Measurements from ENCODE around the gene MPV17L2. TPM values are rescaled to one million over a fixed set of nuclear protein-coding genes. Genes with fewer than 3 reads are reported as not detected.

MPV17L2 gene
- polyA plus RNA-seq, 2 of the 4 experiments (the other 2 are of a cell fraction), result 8.3 to 13.9 TPM

- TF ChIP-seq HES2 (IDR thresholded peaks at IDR 0.05) (no peak), CTCF (IDR thresholded peaks at IDR 0.05) (peak; percentile 55), CHD4 (IDR thresholded peaks at IDR 0.05; ENCODE audit: borderline replicate concordance) (no peak), HOXB13 (CRISPR knock-in tag; IDR thresholded peaks at IDR 0.05; ENCODE audit: low read depth) (no peak), TFCP2L1 (CRISPR knock-in tag; IDR thresholded peaks at IDR 0.05) (no peak), REST (IDR thresholded peaks at IDR 0.05) (no peak), POLR2A (IDR thresholded peaks at IDR 0.05; ENCODE audit: low read length) (0 out of 2 replicates have a peak, but pooled peaks have one; percentile 38), MYC (IDR thresholded peaks at IDR 0.05; ENCODE audit: borderline replicate concordance, low read length) (no peak), HEYL (CRISPR knock-in tag; IDR thresholded peaks at IDR 0.05) (no peak), CHD2 (IDR thresholded peaks at IDR 0.05; ENCODE audit: low read length, partially characterized antibody) (no peak), PHF8 (IDR thresholded peaks at IDR 0.05; ENCODE audit: borderline replicate concordance, low read depth) (no peak), RNF2 (IDR thresholded peaks at IDR 0.05; ENCODE audit: borderline replicate concordance, low read depth) (no peak), KDM5A (IDR thresholded peaks at IDR 0.05) (no peak), JUNB (IDR thresholded peaks at IDR 0.05) (no peak), GATA3 (IDR thresholded peaks at IDR 0.05; ENCODE audit: borderline replicate concordance) (no peak), FOSL2 (IDR thresholded peaks at IDR 0.05) (no peak), FOSL2 (CRISPR knock-in tag; IDR thresholded peaks at IDR 0.05) (no peak), CEBPB (IDR thresholded peaks at IDR 0.05) (no peak), PBX3 (IDR thresholded peaks at IDR 0.05) (no peak)
Measured at GRCh38 chr19:18152442-18152816, 40.6 kb upstream of the MPV17L2 start (continued).

- FAIRE-seq, result no peak
- ChIA-PET CTCF (interaction anchor here (0.6 to 2.3 kb wide), 10 partner anchors 10 to 99 kb away, joined by 3 to 8 read pairs (median 4); no protein-coding TSS in a partner anchor), POLR2A (interaction anchor here (0.6 to 1.3 kb wide), 6 partner anchors 8 to 132 kb away, joined by 3 to 6 read pairs (median 3); no protein-coding TSS in a partner anchor)
- peak; percentile 88 to 92 for ATAC-seq
- Histone ChIP-seq H3K4me3 (peak within 1 kb of the TSS; percentile 59), H3K9me3 (no peaks in the 10 kb centered on the region), H3K4me2 (peak within 1 kb of the TSS; percentile 95), H3K27ac (peak within 1 kb of the TSS; percentile 85 to 95), H3K4me1 (peaks cover 29% of the 10 kb centered on the region)
- DNase-seq (ENCODE audit: low read depth in 1 of 2, low spot score in 1 of 2), result peak; percentile 86 to 97
- 4% methylated on average over 29 of the region's 86 CpGs for WGBS (ENCODE audit: missing lambda C conversion rate)
- TF ChIP-seq SMC3 (IDR thresholded peaks at IDR 0.05), result no peak
- TF ChIP-seq BCL3 (IDR thresholded peaks at IDR 0.05), result 0 out of 3 replicates have a peak, but pooled peaks have one; percentile 40
- TF ChIP-seq REST (IDR thresholded peaks at IDR 0.05), result peak; percentile 75
- peak; percentile 26 for TF ChIP-seq POLR2A (IDR thresholded peaks at IDR 0.05; ENCODE audit: low read length)
- TF ChIP-seq PHF8 (IDR thresholded peaks at IDR 0.05; ENCODE audit: borderline replicate concordance, low read depth), result 0 out of 2 replicates have a peak, but pooled peaks have one; percentile 20
- peak in 1 of 2 experiments; percentile 60; a peak in 2 of 5 replicates for TF ChIP-seq JUN (IDR thresholded peaks at IDR 0.05)
- TF ChIP-seq TFCP2L1 (CRISPR knock-in tag; IDR thresholded peaks at IDR 0.05), result no peak
- peak; percentile 85 for TF ChIP-seq CHD2 (IDR thresholded peaks at IDR 0.05; ENCODE audit: low read length, partially characterized antibody)
- no peak for TF ChIP-seq EHF (CRISPR knock-in tag; IDR thresholded peaks at IDR 0.05)
- TF ChIP-seq EP300 (IDR thresholded peaks at IDR 0.05), result no peak
Measured at GRCh38 chr19:18152817-18153555, 40.0 kb upstream of the MPV17L2 start, which contains the start of gene PIK3R2. TSS of gene PIK3R2 (plus strand) at chr19:18153163. CDS start at chr19:18155880, 2,717 bp downstream.

Data from A549 (cell line).